HG03045 (cell line): ENCODE data around the gene PRR3.
"Not testable (repeated sequence)": the region's sequence is repeated elsewhere in the genome, so short reads cannot be mapped to it uniquely, and the experiment has no call there.

Experiments
- ATAC-seq: cut with Tn5 transposase; IDR thresholded peaks from one replicate; pipeline ENCODE4 v1.9.1; 2021; ENCODE audit warnings: mild to moderate bottlenecking, moderate library complexity; ENCODE audit not compliant: unreplicated experiment

Gene PRR3

GRCh38 chr6:30570263-30570662, 13.2 kb downstream of the PRR3 start:
- no peak for ATAC-seq

- peak; percentile 28 for ATAC-seq
Measured at GRCh38 chr6:30570740-30571074, 13.6 kb downstream of the PRR3 start.

GRCh38 chr6:30571075-30571761, 14.1 kb downstream of the PRR3 start, which contains the start of gene ABCF1:
TSS of gene ABCF1 (plus strand) at chr6:30571442. CDS start at chr6:30571488, 46 bp downstream.
- peak; percentile 90 for ATAC-seq

- ATAC-seq, result no peak
Measured at GRCh38 chr6:30571762-30572082, 14.6 kb downstream of the PRR3 start.

GRCh38 chr6:30572148-30572547, 15.1 kb downstream of the PRR3 start:
- ATAC-seq, result no peak

GRCh38 chr6:30573113-30573512, 16.0 kb downstream of the PRR3 start:
- ATAC-seq, result no peak

GRCh38 chr6:30578051-30578450, 21.0 kb downstream of the PRR3 start:
- ATAC-seq, result no peak

- ATAC-seq, result no peak
Measured at GRCh38 chr6:30583921-30584320, 26.8 kb downstream of the PRR3 start.

- ATAC-seq, result no peak
Measured at GRCh38 chr6:30589754-30590358, 32.8 kb downstream of the PRR3 start.

GRCh38 chr6:30590509-30590908, 33.4 kb downstream of the PRR3 start:
- ATAC-seq, result no peak

GRCh38 chr6:30591008-30591407, 33.9 kb downstream of the PRR3 start:
- ATAC-seq, result no peak

GRCh38 chr6:30592287-30592686, 35.2 kb downstream of the PRR3 start:
- no peak for ATAC-seq

GRCh38 chr6:30597315-30598144, 40.4 kb downstream of the PRR3 start:
- ATAC-seq, result not testable (repeated sequence)

GRCh38 chr6:30598912-30599624, 42.0 kb downstream of the PRR3 start:
- ATAC-seq, result no peak

GRCh38 chr6:30599625-30600324, 42.7 kb downstream of the PRR3 start:
- no peak for ATAC-seq

- no peak for ATAC-seq
Measured at GRCh38 chr6:30600451-30600961, 43.4 kb downstream of the PRR3 start.

- ATAC-seq, result no peak
Measured at GRCh38 chr6:30601436-30601814, 44.3 kb downstream of the PRR3 start.

- ATAC-seq, result no peak
Measured at GRCh38 chr6:30601815-30602641, 44.9 kb downstream of the PRR3 start.

GRCh38 chr6:30603961-30604360, 46.9 kb downstream of the PRR3 start:
- no peak for ATAC-seq

- no peak for ATAC-seq
Measured at GRCh38 chr6:30610065-30610464, 53.0 kb downstream of the PRR3 start.
